Measurements from ENCODE around the gene RIC8B.
A peak's percentile ranks its signal among the peaks of the same experiment; 100 is the strongest.

Gene RIC8B

GRCh38 chr12:106870116-106870515 is 95.6 kb downstream of the RIC8B start:
- FAIRE-seq = no peak

GRCh38 chr12:106871477-106871876 is 97.0 kb downstream of the RIC8B start:
- peak; percentile 60 for FAIRE-seq

- no peak for FAIRE-seq
These were observed 99.5 kb downstream of the RIC8B start for GRCh38 chr12:106873983-106874382.

- FAIRE-seq = no peak
These were observed 104.3 kb downstream of the RIC8B start for GRCh38 chr12:106878804-106879203.

- FAIRE-seq = no peak
These were observed 105.1 kb downstream of the RIC8B start for GRCh38 chr12:106879612-106880011.

GRCh38 chr12:106883426-106883825 is 108.9 kb downstream of the RIC8B start:
- no peak for FAIRE-seq

- no peak for FAIRE-seq
These were observed 110.5 kb downstream of the RIC8B start for GRCh38 chr12:106885026-106885425.

- no peak for FAIRE-seq
These were observed 111.2 kb downstream of the RIC8B start for GRCh38 chr12:106885541-106886249.

- no peak for FAIRE-seq
These were observed 112.5 kb downstream of the RIC8B start for GRCh38 chr12:106886932-106887331.

- no peak for FAIRE-seq
These were observed 114.0 kb downstream of the RIC8B start for GRCh38 chr12:106888348-106888970.

- no peak for FAIRE-seq
These were observed 114.8 kb downstream of the RIC8B start for GRCh38 chr12:106889326-106889725.

- FAIRE-seq = no peak
These were observed 115.6 kb downstream of the RIC8B start for GRCh38 chr12:106889950-106890626.

- no peak for FAIRE-seq
These were observed 117.6 kb downstream of the RIC8B start for GRCh38 chr12:106892075-106892474.

GRCh38 chr12:106893451-106893850 is 119.0 kb downstream of the RIC8B start:
- FAIRE-seq = no peak

GRCh38 chr12:106894774-106895173 is 120.3 kb downstream of the RIC8B start:
- no peak for FAIRE-seq

- FAIRE-seq = no peak
These were observed 122.1 kb downstream of the RIC8B start for GRCh38 chr12:106896603-106897002.

GRCh38 chr12:106897082-106897481 is 122.6 kb downstream of the RIC8B start:
- no peak for FAIRE-seq

- FAIRE-seq = no peak
These were observed 123.8 kb downstream of the RIC8B start for GRCh38 chr12:106897981-106898901.

GRCh38 chr12:106900554-106900953 is 126.1 kb downstream of the RIC8B start:
- FAIRE-seq = no peak

- no peak for FAIRE-seq
These were observed 126.8 kb downstream of the RIC8B start for GRCh38 chr12:106901276-106901675.

GRCh38 chr12:106902053-106902452 is 127.6 kb downstream of the RIC8B start:
- FAIRE-seq = no peak

GRCh38 chr12:106903241-106903945 is 128.9 kb downstream of the RIC8B start:
- FAIRE-seq = no peak

All from islet of Langerhans (tissue), 1 donor.